Activated CD4-positive, alpha-beta T cell treated with anti-CD3 and anti-CD28 coated beads, Interleukin-2, amount 10 ng/mL, durations not matched to agents 24 days and 14 days (primary cell): ENCODE measurements around the gene P2RY2. TPM values are rescaled to one million over a fixed set of nuclear protein-coding genes. Genes with fewer than 3 reads are reported as not detected.
"Not testable (repeated sequence)": the region's sequence is repeated elsewhere in the genome, so short reads cannot be mapped to it uniquely, and the experiment has no call there.

Experiments
- DNase-seq: peaks from one replicate; pipeline ENCODE4 v3.0.0; 2022
- H3K27ac Mint-ChIP-seq: one replicate; pipeline ENCODE4 v1.8.0; 2022; ENCODE audit warnings: mild to moderate bottlenecking, mixed read lengths
- H3K27me3 Mint-ChIP-seq: one replicate; pipeline ENCODE4 v1.8.0; 2022; ENCODE audit warnings: mixed read lengths
- H3K36me3 Mint-ChIP-seq: one replicate; pipeline ENCODE4 v1.8.0; 2022; ENCODE audit warnings: low read depth, mild to moderate bottlenecking, mixed read lengths
- H3K4me1 Mint-ChIP-seq: one replicate; pipeline ENCODE4 v1.8.0; 2021; ENCODE audit warnings: mixed read lengths
- H3K4me3 Mint-ChIP-seq: one replicate; pipeline ENCODE4 v1.8.0; 2022; ENCODE audit warnings: mild to moderate bottlenecking, moderate library complexity, mixed read lengths
- H3K9me3 Mint-ChIP-seq: one replicate; pipeline ENCODE4 v1.8.0; 2021; ENCODE audit warnings: mixed read lengths
- intact Hi-C: fragments of 100-400 bp; cut with micrococcal nuclease; formaldehyde crosslinking; loops from one replicate; pipeline ENCODE4 v1.15.1; 2023
- total RNA-seq: library from RNA; stranded (reverse); gene quantifications from 2 replicates; pipeline ENCODE4 v1.2.3, GENCODE V29; 2022

P2RY2 gene
- total RNA-seq, 1 donor from 2014 or later = not detected

DNA sequence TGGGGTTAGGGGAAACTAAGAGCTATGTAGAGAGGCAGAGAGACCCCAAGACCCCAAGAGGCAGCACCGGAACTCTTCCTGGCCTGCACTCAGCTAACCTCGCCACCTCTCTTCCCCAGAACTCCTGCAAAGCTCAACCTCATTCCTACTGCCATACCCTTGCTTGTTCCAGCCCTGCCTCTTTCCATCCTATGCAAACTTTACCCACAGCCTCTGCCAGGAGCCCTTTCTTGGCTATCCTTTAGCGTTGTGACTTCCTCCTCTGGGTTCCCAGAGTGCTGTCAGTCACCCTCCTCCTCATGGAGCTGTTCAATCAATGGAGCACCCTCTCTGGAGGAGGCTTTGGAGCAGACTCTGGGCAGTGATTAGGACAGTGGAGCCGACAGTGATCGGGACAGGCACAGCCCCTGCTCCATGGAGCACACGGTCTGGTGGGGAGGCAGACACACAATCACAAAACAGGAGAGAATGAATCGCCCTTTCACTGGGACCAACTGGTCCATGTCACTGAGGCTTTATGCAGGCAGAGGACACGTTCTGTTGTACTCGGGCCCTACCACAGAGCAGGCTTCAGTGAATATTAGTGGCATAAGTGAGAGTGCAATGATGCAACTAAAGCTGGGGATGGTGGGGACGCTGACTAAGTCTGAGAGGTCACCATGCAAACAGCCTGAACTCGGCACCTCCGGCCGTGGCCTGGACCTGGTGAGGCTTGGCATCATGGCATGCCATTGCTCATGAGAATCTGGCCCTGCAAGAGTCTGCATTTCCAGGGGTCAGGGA, 24.6 kb upstream of the P2RY2 start:
- Mint-ChIP-seq H3K27ac (no peak overlapping the region), H3K9me3 (no peaks in the 10 kb centered on the region), H3K36me3 (no peaks in the 10 kb centered on the region), H3K4me1 (no peaks in the 10 kb centered on the region), H3K4me3 (no peak overlapping the region), H3K27me3 (peaks cover 4% of the 10 kb centered on the region)
- intact Hi-C loops = no loop called here
- DNase-seq = no peak

DNA sequence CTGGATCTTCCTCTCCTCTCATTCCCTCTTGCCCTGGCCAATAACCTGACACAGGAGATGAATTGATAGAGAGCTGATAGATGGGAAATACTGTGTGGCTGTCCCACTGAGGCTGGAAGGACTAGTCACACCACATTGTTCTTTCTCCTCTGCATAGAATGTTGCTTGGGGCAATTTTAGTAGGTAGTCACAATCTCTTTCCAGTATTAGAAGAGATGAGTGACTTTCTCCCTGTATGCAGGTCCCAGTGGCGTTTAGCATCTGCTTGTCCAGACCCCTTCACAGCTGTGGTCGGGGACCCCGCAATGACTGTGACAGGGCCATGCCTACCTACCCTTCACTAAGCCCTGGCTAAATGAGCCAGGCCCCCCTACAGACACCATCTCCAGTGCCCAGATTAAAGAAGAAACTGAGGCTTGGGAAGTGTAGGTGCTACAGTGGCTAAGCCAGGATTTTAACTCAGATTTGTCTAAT, 24.0 kb upstream of the P2RY2 start:
- Mint-ChIP-seq H3K4me3 (no peak overlapping the region), H3K9me3 (no peaks in the 10 kb centered on the region)
- intact Hi-C loops = no loop called here

DNA sequence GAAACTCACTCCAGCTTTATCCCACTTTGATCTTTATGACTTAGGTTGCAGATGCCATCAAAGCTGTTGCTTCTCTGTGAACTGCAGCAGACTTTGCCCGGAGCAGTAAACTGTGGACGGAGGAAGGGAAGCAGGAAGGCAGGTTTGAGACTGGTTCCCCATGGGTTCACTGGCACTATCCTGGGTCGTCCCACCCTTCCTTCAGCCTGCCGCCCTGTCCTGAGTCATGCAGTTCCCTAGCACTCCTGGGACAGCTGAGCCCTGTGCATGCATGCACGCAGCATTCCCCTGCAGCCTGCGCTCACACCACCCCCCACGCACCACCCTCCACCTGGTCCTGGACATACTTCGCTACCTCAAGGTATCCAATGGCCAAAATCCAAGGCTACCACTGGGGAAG, 23.5 kb upstream of the P2RY2 start:
- Mint-ChIP-seq H3K27ac (no peak overlapping the region), H3K36me3 (no peaks in the 10 kb centered on the region), H3K9me3 (no peaks in the 10 kb centered on the region), H3K4me3 (no peak overlapping the region), H3K27me3 (peaks cover 6% of the 10 kb centered on the region), H3K4me1 (no peaks in the 10 kb centered on the region)
- intact Hi-C loops = no loop called here
- no peak for DNase-seq

More for the DNA sequence above, 24.0 kb upstream of the P2RY2 start:
- H3K27me3 Mint-ChIP-seq = peaks cover 6% of the 10 kb centered on the region
- no peaks in the 10 kb centered on the region for H3K36me3 Mint-ChIP-seq
- H3K27ac Mint-ChIP-seq = no peak overlapping the region
- DNase-seq = no peak
- no peaks in the 10 kb centered on the region for H3K4me1 Mint-ChIP-seq

DNA sequence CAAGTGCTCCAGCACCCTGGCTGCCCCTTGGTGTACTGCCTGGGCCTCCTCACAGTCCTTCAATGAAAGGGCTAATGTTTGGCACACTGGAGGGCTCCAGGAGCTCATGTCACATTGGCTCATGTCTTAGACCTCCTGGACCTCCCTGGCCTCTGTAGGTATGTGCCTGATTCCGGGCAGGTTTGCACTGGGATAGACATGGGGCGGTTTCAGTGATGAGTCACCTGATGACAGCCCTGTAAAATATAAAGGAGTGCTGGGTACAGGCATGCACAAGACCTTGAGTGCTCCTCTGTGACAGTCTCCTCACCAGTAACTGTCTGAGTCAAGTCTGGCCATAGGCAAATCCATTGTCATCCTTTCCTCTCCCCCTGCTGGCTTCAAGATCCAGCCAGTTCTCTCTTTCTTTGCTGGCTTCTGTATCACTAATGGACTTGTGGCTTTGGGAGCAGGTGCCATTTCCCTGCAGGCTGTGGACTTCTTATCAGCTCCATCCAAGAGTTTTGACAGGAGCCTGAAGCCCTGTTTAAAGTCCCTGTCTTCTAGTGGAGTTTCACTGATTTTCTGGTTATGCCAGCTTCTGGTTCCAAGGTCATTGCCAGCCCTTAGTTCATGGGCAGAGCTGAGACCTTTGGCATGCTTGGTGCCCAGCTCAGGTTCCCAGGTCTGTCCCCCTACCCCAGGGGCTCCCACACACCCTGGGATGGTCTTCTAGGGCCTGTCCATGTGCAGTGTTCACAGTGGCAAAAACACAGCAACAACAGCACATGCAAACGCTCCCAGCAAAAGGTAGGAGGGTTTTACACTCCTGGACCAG, 22.7 kb upstream of the P2RY2 start:
- Mint-ChIP-seq H3K27ac (no peak overlapping the region), H3K4me1 (no peaks in the 10 kb centered on the region), H3K9me3 (no peaks in the 10 kb centered on the region), H3K36me3 (no peaks in the 10 kb centered on the region), H3K4me3 (no peak overlapping the region), H3K27me3 (peaks cover 6% of the 10 kb centered on the region)
- DNase-seq = no peak
- intact Hi-C loops = no loop called here

- H3K4me3 Mint-ChIP-seq = no peak overlapping the region
- no peaks in the 10 kb centered on the region for H3K36me3 Mint-ChIP-seq
- intact Hi-C loops = no loop called here
These were observed 21.5 kb upstream of the P2RY2 start for GRCh38 chr11:73196576-73196975.

DNA sequence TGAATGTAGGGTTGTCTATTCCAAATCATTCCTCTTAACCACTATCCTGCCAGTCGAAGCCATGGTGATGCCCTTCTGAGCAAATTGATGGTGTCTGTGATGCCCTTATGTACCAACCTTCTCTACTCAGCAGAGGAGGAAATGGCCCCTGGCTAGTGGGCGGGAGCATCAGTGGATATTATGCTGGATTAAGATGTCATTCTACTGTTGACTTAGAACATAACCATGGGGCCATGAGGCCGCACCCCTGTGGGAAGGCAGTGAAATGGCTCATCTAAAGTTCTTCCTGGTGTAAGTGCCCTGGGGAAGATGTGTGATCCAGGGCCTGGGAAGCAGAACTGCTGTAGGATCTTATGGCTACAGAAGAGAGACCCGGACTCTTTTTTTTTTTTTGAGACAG, 20.7 kb upstream of the P2RY2 start:
- no peaks in the 10 kb centered on the region for H3K9me3 Mint-ChIP-seq
- H3K4me3 Mint-ChIP-seq = no peak overlapping the region
- H3K27me3 Mint-ChIP-seq = peaks cover 8% of the 10 kb centered on the region
- H3K4me1 Mint-ChIP-seq = no peaks in the 10 kb centered on the region
- DNase-seq = no peak
- no peak overlapping the region for H3K27ac Mint-ChIP-seq
- H3K36me3 Mint-ChIP-seq = no peaks in the 10 kb centered on the region
- intact Hi-C loops = no loop called here

More at GRCh38 chr11:73196576-73196975, 21.5 kb upstream of the P2RY2 start:
- peaks cover 6% of the 10 kb centered on the region for H3K27me3 Mint-ChIP-seq
- DNase-seq = no peak
- H3K27ac Mint-ChIP-seq = no peak overlapping the region
- no peaks in the 10 kb centered on the region for H3K4me1 Mint-ChIP-seq
- no peaks in the 10 kb centered on the region for H3K9me3 Mint-ChIP-seq

DNA sequence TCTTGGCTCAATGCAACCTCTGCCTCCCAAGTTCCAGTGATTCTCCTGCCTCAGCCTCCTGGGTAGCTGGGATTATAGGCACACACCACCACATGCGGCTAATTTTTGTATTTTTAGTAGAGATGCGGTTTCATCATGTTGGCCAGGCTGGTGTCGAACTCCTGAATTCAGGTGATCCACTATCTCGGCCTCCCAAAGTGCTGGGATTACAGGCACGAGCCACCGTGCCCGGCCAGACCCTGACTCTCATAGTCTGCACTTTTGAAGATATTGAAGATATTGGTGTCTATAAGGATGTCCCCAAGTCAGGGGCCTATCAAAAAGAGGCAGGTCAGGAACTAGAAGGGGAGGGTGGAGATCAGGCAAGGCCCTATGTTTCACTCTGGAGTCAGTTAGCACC, 20.3 kb upstream of the P2RY2 start:
- H3K4me1 Mint-ChIP-seq, H3K4me3 Mint-ChIP-seq, H3K9me3 Mint-ChIP-seq, intact Hi-C loops, H3K27me3 Mint-ChIP-seq, DNase-seq, H3K27ac Mint-ChIP-seq, H3K36me3 Mint-ChIP-seq: not testable (repeated sequence)

DNA sequence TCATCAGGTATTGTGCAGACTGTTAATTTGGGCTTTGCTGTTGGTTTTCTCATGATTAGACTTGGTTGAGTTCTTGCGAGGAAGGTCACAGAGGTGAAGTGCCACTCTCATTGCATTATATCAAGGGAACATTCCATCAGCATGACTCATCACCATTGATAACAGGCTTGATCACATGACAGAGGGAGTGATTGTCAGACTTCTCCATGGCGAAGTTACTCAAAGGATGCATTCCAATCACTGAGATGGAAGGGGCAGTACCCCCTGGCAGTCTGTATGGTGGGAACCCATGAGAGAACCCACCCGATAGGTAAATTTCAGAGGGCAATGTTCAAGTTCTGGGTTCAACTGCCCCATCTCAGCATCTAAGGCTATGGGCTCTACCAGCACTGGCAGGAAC, 19.4 kb upstream of the P2RY2 start:
- intact Hi-C loops = no loop called here
- no peaks in the 10 kb centered on the region for H3K4me1 Mint-ChIP-seq
- H3K27ac Mint-ChIP-seq = no peak overlapping the region
- peaks cover 8% of the 10 kb centered on the region for H3K27me3 Mint-ChIP-seq
- no peaks in the 10 kb centered on the region for H3K36me3 Mint-ChIP-seq
- DNase-seq = no peak
- no peaks in the 10 kb centered on the region for H3K9me3 Mint-ChIP-seq
- no peak overlapping the region for H3K4me3 Mint-ChIP-seq

DNA sequence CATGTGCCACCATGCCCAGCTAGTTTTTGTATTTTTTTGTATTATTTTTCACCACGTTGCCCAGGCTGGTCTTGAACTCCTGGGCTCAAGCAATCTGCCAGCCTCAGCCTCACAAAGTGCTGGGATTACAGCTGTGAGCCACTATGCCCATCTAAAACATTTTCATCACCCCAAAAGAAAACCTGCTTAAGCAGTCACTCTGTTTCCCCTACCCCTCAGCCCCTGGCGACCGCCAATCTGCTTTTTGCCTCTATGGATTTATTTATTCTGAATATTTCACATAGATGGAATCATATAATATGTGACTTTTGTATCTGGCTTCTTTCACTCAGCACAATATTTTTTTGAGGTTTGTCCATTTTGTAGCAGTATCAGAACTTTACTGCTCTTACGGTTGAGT, 18.6 kb upstream of the P2RY2 start:
- peaks cover 11% of the 10 kb centered on the region for H3K27me3 Mint-ChIP-seq
- H3K9me3 Mint-ChIP-seq = no peaks in the 10 kb centered on the region
- no peak for DNase-seq
- H3K27ac Mint-ChIP-seq = no peak overlapping the region
- no peaks in the 10 kb centered on the region for H3K36me3 Mint-ChIP-seq
- H3K4me3 Mint-ChIP-seq = no peak overlapping the region
- H3K4me1 Mint-ChIP-seq = no peaks in the 10 kb centered on the region
- intact Hi-C loops = no loop called here

DNA sequence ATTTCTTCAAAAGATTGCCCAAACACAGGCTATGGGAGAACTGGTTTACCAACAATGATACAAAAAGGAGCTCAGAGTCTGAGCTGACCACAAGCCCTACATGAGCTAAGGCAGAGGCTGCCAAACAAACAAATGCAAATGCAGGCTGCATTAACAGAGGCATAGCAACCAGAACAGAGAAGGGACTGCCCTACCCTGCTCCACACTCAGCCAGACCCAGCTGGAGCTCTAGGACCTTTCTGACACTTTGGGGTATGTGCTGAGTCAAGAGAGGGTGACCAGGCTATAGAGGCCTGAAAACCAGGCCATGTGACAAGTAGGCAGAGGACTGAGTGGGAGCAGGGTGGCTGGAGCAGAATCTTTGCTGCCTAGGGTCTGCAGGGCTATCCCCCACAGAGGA, 17.8 kb upstream of the P2RY2 start:
- Mint-ChIP-seq H3K4me3 (no peak overlapping the region), H3K36me3 (no peaks in the 10 kb centered on the region)

GRCh38 chr11:73201249-73201648, 16.8 kb upstream of the P2RY2 start:
- DNase-seq = no peak
- no peak overlapping the region for H3K27ac Mint-ChIP-seq
- H3K9me3 Mint-ChIP-seq = no peaks in the 10 kb centered on the region
- intact Hi-C loops = no loop called here
- H3K27me3 Mint-ChIP-seq = peaks cover 16% of the 10 kb centered on the region
- no peak overlapping the region for H3K4me3 Mint-ChIP-seq
- no peaks in the 10 kb centered on the region for H3K36me3 Mint-ChIP-seq
- peaks cover 2% of the 10 kb centered on the region for H3K4me1 Mint-ChIP-seq

More for the DNA sequence above, 17.8 kb upstream of the P2RY2 start:
- DNase-seq = no peak
- intact Hi-C loops = no loop called here
- Mint-ChIP-seq H3K27me3 (peaks cover 12% of the 10 kb centered on the region), H3K27ac (no peak overlapping the region), H3K4me1 (peaks cover 2% of the 10 kb centered on the region), H3K9me3 (no peaks in the 10 kb centered on the region)

GRCh38 chr11:73201888-73202780, 15.9 kb upstream of the P2RY2 start:
- H3K4me1 Mint-ChIP-seq = peaks cover 2% of the 10 kb centered on the region
- no peaks in the 10 kb centered on the region for H3K9me3 Mint-ChIP-seq
- no peak overlapping the region for H3K27ac Mint-ChIP-seq
- no peaks in the 10 kb centered on the region for H3K36me3 Mint-ChIP-seq
- no peak for DNase-seq
- intact Hi-C loops = no loop called here
- no peak overlapping the region for H3K4me3 Mint-ChIP-seq
- H3K27me3 Mint-ChIP-seq = peaks cover 22% of the 10 kb centered on the region

DNA sequence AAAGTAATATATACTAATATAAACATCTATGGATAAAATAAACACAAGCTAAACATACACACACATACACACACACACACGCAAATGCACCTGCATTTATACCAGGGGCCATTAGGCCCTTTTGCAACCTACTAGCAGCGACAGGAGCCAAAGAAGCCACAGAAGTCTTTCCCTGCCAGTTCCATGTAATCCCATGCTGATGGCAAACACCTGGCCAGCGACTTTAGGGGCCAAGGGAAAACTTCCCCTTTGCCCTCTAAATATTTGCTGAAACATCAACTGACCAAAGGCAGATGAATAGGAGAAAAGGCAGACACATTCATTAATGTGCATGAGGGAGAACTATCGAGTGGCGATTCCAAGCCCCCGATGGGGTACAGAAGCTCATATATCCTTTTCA, 14.8 kb upstream of the P2RY2 start:
- no peak overlapping the region for H3K4me3 Mint-ChIP-seq
- peaks cover 27% of the 10 kb centered on the region for H3K27me3 Mint-ChIP-seq
- no peaks in the 10 kb centered on the region for H3K9me3 Mint-ChIP-seq
- peaks cover 2% of the 10 kb centered on the region for H3K4me1 Mint-ChIP-seq
- intact Hi-C loops = no loop called here
- no peak overlapping the region for H3K27ac Mint-ChIP-seq
- no peaks in the 10 kb centered on the region for H3K36me3 Mint-ChIP-seq
- no peak for DNase-seq
